Skeletal muscle tissue (tissue), 4 donors: ENCODE data around the gene FLYWCH1. TPM values are rescaled to one million over a fixed set of nuclear protein-coding genes. Genes with fewer than 3 reads are reported as not detected.
A peak's percentile ranks its signal among the peaks of the same experiment; 100 is the strongest.

ENCODE experiments used
- H3K27ac ChIP-seq: one replicate; pipeline ENCODE4 v1.7.0; 2013; ENCODE audit warnings: mild to moderate bottlenecking, low read depth, low read length, inconsistent platforms
- H3K27me3 ChIP-seq, 3 donors: one replicate each; pipeline ENCODE4 v1.7.0; 2013; ENCODE audit warnings: low read length in 3 of 3; ENCODE audit not compliant: control insufficient read depth in 3 of 3, insufficient read depth in 3 of 3
- H3K36me3 ChIP-seq, 3 donors: one replicate each; pipeline ENCODE4 v1.7.0; 2013; ENCODE audit warnings: low read length in 3 of 3; ENCODE audit not compliant: control insufficient read depth in 3 of 3, insufficient read depth in 3 of 3
- H3K4me1 ChIP-seq, 3 donors: one replicate each; pipeline ENCODE4 v1.7.0; 2013; ENCODE audit warnings: low read length in 3 of 3, mild to moderate bottlenecking in 3 of 3; ENCODE audit not compliant: control insufficient read depth in 3 of 3, insufficient read depth in 3 of 3
- H3K4me3 ChIP-seq, 3 donors: one replicate each; pipeline ENCODE4 v1.7.0; 2013; ENCODE audit warnings: low read length in 3 of 3
- H3K9ac ChIP-seq, 3 donors: one replicate each; pipeline ENCODE4 v1.7.0; 2013; ENCODE audit warnings: low read length in 3 of 3, mild to moderate bottlenecking in 3 of 3, moderate library complexity in 2 of 3, low read depth in 1 of 3
- H3K9me3 ChIP-seq, 3 donors: one replicate each; pipeline ENCODE4 v1.7.0; 2013; ENCODE audit warnings: low read length in 3 of 3; ENCODE audit not compliant: control insufficient read depth in 3 of 3
- total RNA-seq: library from RNA; depleted of rRNA; stranded (reverse); fragments of >200 nt; gene quantifications from one replicate; pipeline ENCODE4 v1.2.3, GENCODE V29; 2014
- donor health status: Osteomylitis.

The FLYWCH1 gene
- total RNA-seq, 1 donor from 2014 or later: 11.0 TPM

DNA sequence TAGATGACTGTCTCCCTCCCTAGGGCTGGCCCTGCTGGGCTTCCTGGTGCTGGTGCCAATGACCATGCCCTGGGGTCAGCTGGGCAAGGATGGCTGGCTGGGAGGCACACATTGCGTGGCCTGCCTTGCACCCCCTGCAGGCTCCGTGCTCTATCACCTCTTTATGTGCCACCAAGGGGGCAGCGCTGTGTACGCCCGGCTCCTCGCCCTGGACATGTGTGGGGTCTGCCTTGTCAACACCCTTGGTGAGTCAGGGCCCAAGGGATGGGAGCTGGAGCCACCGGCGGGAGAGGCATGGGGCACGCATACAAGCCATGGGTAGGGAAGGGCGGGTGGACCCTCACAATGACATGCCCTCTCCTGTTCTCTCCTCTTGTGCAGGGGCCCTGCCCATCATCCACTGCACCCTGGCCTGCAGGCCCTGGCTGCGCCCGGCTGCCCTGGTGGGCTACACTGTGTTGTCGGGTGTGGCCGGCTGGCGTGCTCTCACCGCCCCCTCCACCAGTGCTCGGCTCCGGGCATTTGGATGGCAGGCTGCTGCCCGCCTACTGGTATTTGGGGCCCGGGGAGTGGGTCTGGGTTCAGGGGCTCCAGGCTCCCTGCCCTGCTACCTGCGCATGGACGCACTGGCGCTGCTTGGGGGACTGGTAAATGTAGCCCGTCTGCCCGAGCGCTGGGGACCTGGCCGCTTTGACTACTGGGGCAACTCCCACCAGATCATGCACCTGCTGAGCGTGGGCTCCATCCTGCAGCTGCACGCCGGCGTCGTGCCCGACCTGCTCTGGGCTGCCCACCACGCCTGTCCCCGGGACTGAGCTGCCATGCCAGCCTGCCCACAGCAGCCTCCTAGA, 59.6 kb downstream of the FLYWCH1 start:
- no peaks in the 10 kb centered on the region for H3K9me3 ChIP-seq
- H3K4me1 ChIP-seq: peaks cover 26 to 45% (median 36%) of the 10 kb centered on the region in 3 donors
- no peak overlapping the region for H3K4me3 ChIP-seq
- no peak overlapping the region for H3K27ac ChIP-seq
- peaks cover 0 to 7% (median 4%) of the 10 kb centered on the region in 3 donors for H3K36me3 ChIP-seq
- H3K9ac ChIP-seq: peak overlapping the region in 1 of 3 donors; percentile 25
- peaks cover 20 to 26% (median 21%) of the 10 kb centered on the region in 3 donors for H3K27me3 ChIP-seq

DNA sequence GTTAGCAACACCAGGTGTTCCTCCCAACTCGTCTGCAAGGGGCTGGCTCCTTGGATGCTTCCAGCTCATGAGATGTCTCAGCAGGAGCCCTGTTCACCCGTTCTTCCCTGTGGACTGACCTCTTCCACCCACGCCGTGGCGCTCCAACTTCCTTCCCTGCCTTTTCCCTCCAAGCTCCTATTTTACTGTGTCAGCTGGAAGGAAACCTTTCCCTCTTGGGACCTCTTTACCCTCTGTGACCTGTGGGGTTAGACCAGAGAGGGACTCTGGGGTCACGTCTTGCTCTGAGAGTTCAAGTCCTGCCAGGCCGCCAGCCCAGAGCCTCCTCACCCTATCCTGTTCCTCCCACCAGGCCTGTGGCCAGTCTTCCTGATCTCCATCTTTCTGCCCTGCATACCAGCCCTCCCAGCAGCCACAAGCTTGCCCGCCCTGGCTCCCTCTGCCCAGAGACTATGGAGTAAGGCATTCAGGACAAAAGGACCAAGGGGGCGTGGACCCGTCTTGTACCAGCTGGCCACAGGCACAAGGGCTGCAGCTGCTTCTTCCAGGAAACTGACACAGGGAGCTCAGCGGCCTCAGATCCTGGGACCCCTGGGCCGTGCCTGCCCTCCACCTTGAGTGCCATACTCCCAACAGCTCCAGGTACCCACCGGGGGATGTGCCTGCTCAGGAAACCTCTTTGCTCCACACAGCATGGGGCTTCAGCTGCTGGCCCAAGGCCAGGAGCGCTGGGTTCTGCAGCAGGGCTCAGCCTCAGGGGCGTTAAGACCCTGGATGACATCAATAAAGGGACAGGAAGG, 60.5 kb downstream of the FLYWCH1 start:
- Histone ChIP-seq H3K4me1 (peaks cover 24 to 45% (median 36%) of the 10 kb centered on the region in 3 donors), H3K27me3 (peaks cover 15 to 18% (median 16%) of the 10 kb centered on the region in 3 donors), H3K36me3 (peaks cover 0 to 7% (median 4%) of the 10 kb centered on the region in 3 donors), H3K9ac (no peak overlapping the region), H3K9me3 (no peaks in the 10 kb centered on the region), H3K27ac (no peak overlapping the region), H3K4me3 (no peak overlapping the region)

DNA sequence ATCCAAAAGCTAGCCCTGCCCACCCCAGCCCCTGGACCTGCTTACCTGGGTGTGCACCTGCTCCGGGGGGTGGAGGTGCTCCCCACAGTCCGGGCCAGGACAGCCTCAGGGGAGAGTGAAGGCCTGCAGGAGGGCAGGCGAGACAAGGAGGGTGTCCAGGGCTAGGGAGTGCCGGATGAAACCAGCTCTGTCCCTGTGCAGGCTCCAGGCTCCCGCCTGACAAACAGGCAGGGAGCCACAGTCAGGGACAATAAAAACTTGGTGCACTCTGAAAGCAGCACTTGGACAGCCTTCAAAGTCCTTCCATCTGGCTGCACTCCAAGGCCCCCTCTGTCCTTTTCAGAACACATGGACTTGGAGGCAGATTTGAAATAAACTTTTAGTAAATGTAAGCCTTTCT, 61.4 kb downstream of the FLYWCH1 start:
- H3K4me3 ChIP-seq: no peak overlapping the region
- no peak overlapping the region for H3K9ac ChIP-seq
- no peaks in the 10 kb centered on the region for H3K9me3 ChIP-seq
- peaks cover 8 to 10% (median 9%) of the 10 kb centered on the region in 3 donors for H3K27me3 ChIP-seq
- no peak overlapping the region for H3K27ac ChIP-seq
- H3K4me1 ChIP-seq: peaks cover 24 to 45% (median 36%) of the 10 kb centered on the region in 3 donors
- H3K36me3 ChIP-seq: peaks cover 0 to 7% (median 4%) of the 10 kb centered on the region in 3 donors

DNA sequence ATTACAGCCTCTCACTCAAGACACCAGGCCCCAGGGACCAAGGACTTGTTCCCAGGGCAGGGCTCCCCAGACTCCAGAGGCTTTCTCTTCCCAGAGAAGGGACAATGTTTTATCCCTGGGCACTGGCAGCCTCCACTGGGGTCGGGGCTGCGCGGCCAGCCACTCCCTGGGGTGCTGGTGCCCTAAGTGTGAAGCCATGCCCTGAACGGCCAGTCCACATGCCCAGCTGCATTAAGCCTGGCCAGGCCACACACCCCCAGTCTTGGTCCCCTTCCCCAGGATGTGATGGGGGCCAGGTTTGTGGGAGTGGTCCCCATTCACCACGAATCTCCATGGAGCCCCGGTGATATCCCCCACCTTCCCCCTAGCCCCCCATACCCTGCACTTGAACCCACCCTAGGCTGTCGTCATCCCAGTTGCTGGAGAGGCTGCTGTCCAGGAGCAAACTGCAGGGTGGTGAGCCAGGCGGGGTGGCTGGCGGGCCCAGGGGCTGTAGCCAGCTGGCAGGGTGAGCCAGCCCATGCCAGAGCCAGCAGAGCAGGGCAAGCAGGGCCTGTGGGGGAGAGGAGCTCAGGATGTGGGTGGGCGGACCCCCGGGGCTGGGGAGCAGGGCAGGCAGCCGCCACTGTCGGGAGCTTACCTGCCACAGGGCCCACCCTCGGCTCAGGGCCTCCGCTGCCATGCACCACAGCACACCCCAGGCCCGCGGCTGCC, 62.0 kb downstream of the FLYWCH1 start:
- peaks cover 0 to 7% (median 4%) of the 10 kb centered on the region in 3 donors for H3K36me3 ChIP-seq
- H3K27me3 ChIP-seq: peaks cover 2 to 3% (median 2%) of the 10 kb centered on the region in 3 donors
- no peaks in the 10 kb centered on the region for H3K9me3 ChIP-seq
- H3K27ac ChIP-seq: no peak overlapping the region
- no peak overlapping the region for H3K4me3 ChIP-seq
- H3K4me1 ChIP-seq: peaks cover 17 to 41% (median 30%) of the 10 kb centered on the region in 3 donors
- no peak overlapping the region for H3K9ac ChIP-seq

DNA sequence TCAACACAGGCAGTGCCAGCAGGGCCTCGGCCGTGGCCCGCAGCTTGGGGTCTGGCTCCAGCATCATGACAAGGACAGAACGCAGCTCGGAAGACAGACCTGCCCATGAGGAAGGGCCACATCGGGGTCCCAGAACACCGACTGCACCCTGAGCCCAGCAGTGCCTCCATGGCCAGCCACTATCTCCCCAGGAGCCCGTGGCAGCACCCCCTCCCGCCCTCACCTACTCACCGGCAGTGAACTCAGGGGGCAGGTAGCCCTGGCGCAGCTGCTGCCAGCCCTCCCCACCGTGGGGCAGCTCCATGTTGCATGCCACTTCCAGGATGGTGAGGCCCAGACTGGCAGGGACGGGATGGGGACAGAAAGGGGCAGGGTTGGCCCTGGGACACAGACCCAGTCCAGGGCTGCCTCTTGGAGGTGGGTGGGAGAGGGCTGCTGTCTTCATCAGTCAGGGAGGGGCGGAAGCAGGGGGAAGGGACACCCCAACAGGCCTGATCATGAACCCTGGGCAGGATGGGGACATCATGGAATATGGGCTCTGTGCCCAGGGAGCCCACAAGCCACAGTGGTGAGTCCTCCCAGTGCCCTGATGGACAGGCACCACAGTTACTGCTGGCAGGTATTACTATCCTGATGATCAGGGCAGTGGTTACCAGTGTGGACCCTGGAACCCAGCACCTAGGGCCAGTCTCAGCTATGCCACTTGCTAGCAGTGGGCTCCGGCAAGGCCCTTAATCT, 62.8 kb downstream of the FLYWCH1 start:
- Histone ChIP-seq H3K4me3 (no peak overlapping the region), H3K9me3 (no peaks in the 10 kb centered on the region), H3K36me3 (peaks cover 0 to 7% (median 4%) of the 10 kb centered on the region in 3 donors), H3K27ac (no peak overlapping the region), H3K9ac (no peak overlapping the region), H3K27me3 (peaks cover 2 to 6% (median 3%) of the 10 kb centered on the region in 3 donors), H3K4me1 (peaks cover 15 to 39% (median 28%) of the 10 kb centered on the region in 3 donors)

DNA sequence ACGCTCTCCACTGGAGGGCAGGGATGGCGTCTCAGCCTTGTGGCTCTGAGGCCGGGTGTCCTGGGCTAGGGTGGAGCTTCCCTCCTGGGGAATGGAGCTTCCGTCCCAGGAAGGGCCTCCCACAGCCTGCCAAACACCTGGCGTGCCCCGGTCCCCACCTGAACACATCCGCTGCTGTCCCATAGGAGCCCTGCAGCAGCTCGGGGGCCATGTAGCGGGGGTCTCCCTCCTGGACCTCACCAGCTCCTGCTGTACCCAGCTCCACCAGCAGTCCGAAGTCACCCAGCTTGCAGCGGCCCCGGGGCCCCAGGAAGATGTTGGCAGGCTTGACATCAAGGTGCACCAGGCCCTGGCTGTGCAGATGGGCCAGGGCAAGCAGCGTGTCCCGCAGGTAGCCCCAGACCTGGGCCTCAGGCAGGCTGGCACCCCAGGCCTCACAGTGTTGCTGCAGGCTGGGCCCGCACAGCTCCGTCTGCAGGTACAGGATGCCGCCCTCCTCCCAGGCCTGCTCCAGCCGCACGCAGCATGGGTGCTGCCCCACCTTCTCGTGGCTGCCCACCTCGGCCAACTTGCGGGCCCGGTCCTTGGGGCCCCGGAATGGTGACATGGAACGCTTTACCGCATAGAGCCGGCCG, 63.5 kb downstream of the FLYWCH1 start:
- H3K36me3 ChIP-seq: peaks cover 0 to 7% (median 4%) of the 10 kb centered on the region in 3 donors
- peaks cover 5 to 10% (median 7%) of the 10 kb centered on the region in 3 donors for H3K27me3 ChIP-seq
- peaks cover 14 to 38% (median 26%) of the 10 kb centered on the region in 3 donors for H3K4me1 ChIP-seq
- no peaks in the 10 kb centered on the region for H3K9me3 ChIP-seq
- no peak overlapping the region for H3K4me3 ChIP-seq
- no peak overlapping the region for H3K27ac ChIP-seq
- no peak overlapping the region for H3K9ac ChIP-seq

DNA sequence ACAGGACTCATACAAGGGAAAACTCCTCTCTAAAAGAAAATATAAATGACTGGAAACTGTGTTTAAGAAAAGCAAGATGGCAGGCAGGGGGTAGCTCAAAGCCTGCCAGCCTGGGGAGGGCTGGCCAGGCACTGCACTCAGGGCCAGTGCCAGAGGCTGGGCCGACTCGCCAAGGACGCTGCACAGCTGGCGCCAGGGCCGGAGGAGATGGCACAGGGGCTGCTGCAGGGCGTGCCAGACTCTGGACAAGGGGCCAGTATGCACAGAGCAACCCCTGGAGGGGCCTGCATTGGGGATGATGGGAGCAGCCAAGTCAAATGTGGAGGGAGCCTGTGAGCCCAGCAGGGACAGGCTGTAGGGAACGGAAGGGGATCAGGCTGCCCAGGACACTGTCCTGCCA, 64.5 kb downstream of the FLYWCH1 start:
- no peak overlapping the region for H3K27ac ChIP-seq
- H3K4me3 ChIP-seq: no peak overlapping the region
- no peaks in the 10 kb centered on the region for H3K9me3 ChIP-seq
- peaks cover 0 to 7% (median 4%) of the 10 kb centered on the region in 3 donors for H3K36me3 ChIP-seq
- no peak overlapping the region for H3K9ac ChIP-seq
- H3K27me3 ChIP-seq: peaks cover 5 to 10% (median 7%) of the 10 kb centered on the region in 3 donors
- H3K4me1 ChIP-seq: peaks cover 12 to 34% (median 20%) of the 10 kb centered on the region in 3 donors

DNA sequence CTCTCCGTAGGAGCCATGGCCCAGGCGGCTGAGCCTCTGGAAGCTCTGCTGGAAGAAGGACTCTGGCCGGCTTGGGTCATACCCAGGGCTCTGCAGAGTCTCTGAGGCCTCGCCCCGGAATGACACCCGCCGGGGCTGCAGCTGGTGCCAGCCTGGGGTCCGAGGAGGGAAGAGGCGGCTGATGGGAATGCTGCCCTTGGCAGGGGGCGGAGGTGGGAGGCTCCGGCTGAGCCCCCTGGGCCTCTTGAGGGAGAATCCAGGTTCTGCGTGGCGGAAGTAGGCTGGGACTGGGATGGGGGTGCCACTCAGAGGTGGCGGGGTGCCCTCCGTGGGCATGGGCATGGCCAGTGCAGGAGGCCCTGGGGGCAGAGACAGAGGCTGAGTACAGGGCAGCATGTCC, 64.9 kb downstream of the FLYWCH1 start:
- H3K4me3 ChIP-seq: no peak overlapping the region
- no peak overlapping the region for H3K27ac ChIP-seq
- H3K4me1 ChIP-seq: peaks cover 12 to 29% (median 19%) of the 10 kb centered on the region in 3 donors
- peaks cover 0 to 7% (median 4%) of the 10 kb centered on the region in 3 donors for H3K36me3 ChIP-seq
- H3K9me3 ChIP-seq: no peaks in the 10 kb centered on the region
- peaks cover 5 to 10% (median 7%) of the 10 kb centered on the region in 3 donors for H3K27me3 ChIP-seq
- H3K9ac ChIP-seq: no peak overlapping the region
